Measurements from ENCODE around the gene TGFBR3.

- no peak for TF ChIP-seq EZH2 (IDR thresholded peaks at IDR 0.05; ENCODE audit: insufficient read depth, poor library complexity, severe bottlenecking)
- TF ChIP-seq EZH2phosphoT487 (IDR thresholded peaks at IDR 0.05; ENCODE audit: insufficient read depth, low read depth), result no peak
These were observed 151.2 kb downstream of the TGFBR3 start for GRCh38 chr1:91734761-91735160.

Measured in GM23248 (cell line).